HepG2 (cell line): ENCODE measurements around the gene CLNS1A. TPM values are rescaled to one million over a fixed set of nuclear protein-coding genes. Genes with fewer than 3 reads are reported as not detected.

Source experiments
- BORCS8-MEF2B ChIP-seq: sonication (generic); formaldehyde crosslinking; IDR thresholded peaks from 2 replicates; pipeline ENCODE4 v1.8.0; 2022; ENCODE audit warnings: mild to moderate bottlenecking, missing genetic modification reagents
- CAMTA2 ChIP-seq: sonication (generic); formaldehyde crosslinking; IDR thresholded peaks from 2 replicates; pipeline ENCODE4 v1.4.0; 2020; ENCODE audit warnings: mild to moderate bottlenecking, missing genetic modification reagents, borderline replicate concordance
- MEIS1 ChIP-seq: sonication (generic); formaldehyde crosslinking; IDR thresholded peaks from 2 replicates; pipeline ENCODE4 v1.9.0; 2021; ENCODE audit warnings: mild to moderate bottlenecking, missing genetic modification reagents, moderate library complexity, borderline replicate concordance
- MYNN ChIP-seq: sonication (generic); formaldehyde crosslinking; IDR thresholded peaks from 2 replicates; pipeline ENCODE4 v1.4.0; 2020; ENCODE audit warnings: mild to moderate bottlenecking, low read depth, missing genetic modification reagents
- RBFOX2 ChIP-seq: fragments of 200-400 bp; formaldehyde crosslinking; IDR thresholded peaks from 2 replicates; pipeline ENCODE4 v1.6.1; 2017; ENCODE audit warnings: low read depth, mild to moderate bottlenecking, low read length
- SOX5 ChIP-seq: IDR thresholded peaks from 2 replicates; pipeline ENCODE4 v1.6.1; 2016; ENCODE audit warnings: borderline replicate concordance
- ZFP41 ChIP-seq: sonication (generic); formaldehyde crosslinking; IDR thresholded peaks from 2 replicates; pipeline ENCODE4 v1.4.0; 2020; ENCODE audit warnings: mild to moderate bottlenecking, missing genetic modification reagents, borderline replicate concordance
- ZNF207 ChIP-seq: fragments of 450-650 bp; IDR thresholded peaks from 2 replicates; pipeline ENCODE4 v1.6.1; 2016; ENCODE audit warnings: antibody characterized with exemption, borderline replicate concordance
- ZNF550 ChIP-seq: sonication (generic); formaldehyde crosslinking; IDR thresholded peaks from 2 replicates; pipeline ENCODE4 v1.4.0; 2020; ENCODE audit warnings: mild to moderate bottlenecking, missing genetic modification reagents, borderline replicate concordance
- ZSCAN9 ChIP-seq: IDR thresholded peaks from 2 replicates; pipeline ENCODE4 v1.6.1; 2016; ENCODE audit warnings: borderline replicate concordance
- polyA plus RNA-seq, 8 experiments: library from polyadenylated mRNA; depleted of rRNA in 3 of 8; stranded (reverse) in 7 of 8; unstranded in 1 of 8; fragments of >200 nt; fragmentation: Illumina TruSeq in 4 of 8; extraction: Trizol in 4 of 8; gene quantifications; 2 replicates each; pipeline versions ENCODE4 v1.2.1 to v1.2.3, GENCODE V29; 2011 to 2016; ENCODE audit warnings: low read depth in 4 of 8, missing spikeins in 1 of 8, mixed read lengths in 1 of 8; ENCODE audit not compliant: insufficient read depth in 1 of 8
- total RNA-seq, 5 experiments: library from RNA; depleted of rRNA; stranded (reverse); fragments of >200 nt; fragmentation: Illumina TruSeq; extraction: Trizol; gene quantifications; 2 replicates each; pipeline ENCODE4 v1.2.3, GENCODE V29; 2016; ENCODE audit warnings: low read depth in 1 of 5
- TF ChIP-seq, protein P1 (sequence below): IDR thresholded peaks from 2 replicates; pipeline ENCODE4 v1.6.1; 2016; ENCODE audit warnings: mild to moderate bottlenecking
- TF ChIP-seq, protein P2 (sequence below): IDR thresholded peaks from 2 replicates; pipeline ENCODE4 v1.6.1; 2016; ENCODE audit warnings: low read depth
- TF ChIP-seq, protein P3 (sequence below): sonication (generic); formaldehyde crosslinking; IDR thresholded peaks from 2 replicates; pipeline ENCODE4 v1.4.0; 2020; ENCODE audit warnings: missing genetic modification reagents
- TF ChIP-seq, protein P4 (sequence below): sonication (generic); formaldehyde crosslinking; IDR thresholded peaks from 2 replicates; pipeline ENCODE4 v1.5.0; 2020; ENCODE audit warnings: missing genetic modification reagents
- TF ChIP-seq, protein P5 (sequence below): IDR thresholded peaks from 2 replicates; pipeline ENCODE4 v1.6.1; 2018; ENCODE audit warnings: missing genetic modification reagents
- TF ChIP-seq, protein P6 (sequence below): sonication (generic); formaldehyde crosslinking; IDR thresholded peaks from 2 replicates; pipeline ENCODE4 v1.5.1; 2020; ENCODE audit warnings: missing genetic modification reagents, mild to moderate bottlenecking, borderline replicate concordance

Gene CLNS1A
- total and polyA plus RNA-seq, 2 of the 13 experiments (the other 11 are each of a cell fraction or from before 2014, with no cell fraction given) = 158 to 219 TPM

DNA sequence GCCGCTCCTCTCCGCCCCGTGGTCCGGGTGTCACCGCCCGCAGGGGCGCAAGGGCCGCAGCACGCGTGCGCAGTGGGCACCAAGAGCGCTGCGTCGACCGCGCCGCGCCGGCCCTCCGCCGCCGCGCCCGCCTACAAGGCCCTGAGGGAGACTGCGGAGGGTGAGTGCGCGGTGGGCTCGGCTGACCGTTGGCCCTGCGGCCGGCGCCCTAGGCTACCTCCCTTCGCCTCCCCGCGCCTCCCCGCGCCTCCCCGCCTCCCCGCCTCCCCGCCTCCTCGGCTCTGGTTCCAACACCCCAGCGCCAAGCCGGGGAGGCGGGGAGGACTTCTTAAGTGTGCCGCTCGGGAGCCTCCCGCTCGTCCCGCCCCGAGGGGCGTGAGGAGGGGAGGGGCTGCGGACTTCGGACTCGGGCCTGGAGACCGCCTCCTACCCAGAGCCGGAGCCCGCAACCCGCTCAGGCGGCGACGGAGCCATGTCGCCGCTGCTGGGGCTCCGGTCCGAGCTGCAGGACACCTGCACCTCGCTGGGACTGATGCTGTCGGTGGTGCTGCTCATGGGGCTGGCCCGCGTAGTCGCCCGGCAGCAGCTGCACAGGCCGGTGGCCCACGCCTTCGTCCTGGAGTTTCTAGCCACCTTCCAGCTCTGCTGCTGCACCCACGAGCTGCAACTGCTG lies 47.9 kb downstream of the CLNS1A start, which contains the start of gene AQP11 (continued):
- TF ChIP-seq, protein P1, sequence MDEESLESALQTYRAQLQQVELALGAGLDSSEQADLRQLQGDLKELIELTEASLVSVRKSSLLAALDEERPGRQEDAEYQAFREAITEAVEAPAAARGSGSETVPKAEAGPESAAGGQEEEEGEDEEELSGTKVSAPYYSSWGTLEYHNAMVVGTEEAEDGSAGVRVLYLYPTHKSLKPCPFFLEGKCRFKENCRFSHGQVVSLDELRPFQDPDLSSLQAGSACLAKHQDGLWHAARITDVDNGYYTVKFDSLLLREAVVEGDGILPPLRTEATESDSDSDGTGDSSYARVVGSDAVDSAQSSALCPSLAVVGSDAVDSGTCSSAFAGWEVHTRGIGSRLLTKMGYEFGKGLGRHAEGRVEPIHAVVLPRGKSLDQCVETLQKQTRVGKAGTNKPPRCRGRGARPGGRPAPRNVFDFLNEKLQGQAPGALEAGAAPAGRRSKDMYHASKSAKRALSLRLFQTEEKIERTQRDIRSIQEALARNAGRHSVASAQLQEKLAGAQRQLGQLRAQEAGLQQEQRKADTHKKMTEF (CRISPR knock-in tag) = peak; percentile 89; the same call in 1 of the 2 replicates
- TF ChIP-seq, protein P2, sequence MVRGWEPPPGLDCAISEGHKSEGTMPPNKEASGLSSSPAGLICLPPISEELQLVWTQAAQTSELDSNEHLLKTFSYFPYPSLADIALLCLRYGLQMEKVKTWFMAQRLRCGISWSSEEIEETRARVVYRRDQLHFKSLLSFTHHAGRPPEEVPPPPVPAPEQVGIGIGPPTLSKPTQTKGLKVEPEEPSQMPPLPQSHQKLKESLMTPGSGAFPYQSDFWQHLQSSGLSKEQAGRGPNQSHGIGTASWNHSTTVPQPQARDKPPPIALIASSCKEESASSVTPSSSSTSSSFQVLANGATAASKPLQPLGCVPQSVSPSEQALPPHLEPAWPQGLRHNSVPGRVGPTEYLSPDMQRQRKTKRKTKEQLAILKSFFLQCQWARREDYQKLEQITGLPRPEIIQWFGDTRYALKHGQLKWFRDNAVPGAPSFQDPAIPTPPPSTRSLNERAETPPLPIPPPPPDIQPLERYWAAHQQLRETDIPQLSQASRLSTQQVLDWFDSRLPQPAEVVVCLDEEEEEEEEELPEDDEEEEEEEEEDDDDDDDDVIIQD (CRISPR knock-in tag) = no peak
- TF ChIP-seq, protein P3, sequence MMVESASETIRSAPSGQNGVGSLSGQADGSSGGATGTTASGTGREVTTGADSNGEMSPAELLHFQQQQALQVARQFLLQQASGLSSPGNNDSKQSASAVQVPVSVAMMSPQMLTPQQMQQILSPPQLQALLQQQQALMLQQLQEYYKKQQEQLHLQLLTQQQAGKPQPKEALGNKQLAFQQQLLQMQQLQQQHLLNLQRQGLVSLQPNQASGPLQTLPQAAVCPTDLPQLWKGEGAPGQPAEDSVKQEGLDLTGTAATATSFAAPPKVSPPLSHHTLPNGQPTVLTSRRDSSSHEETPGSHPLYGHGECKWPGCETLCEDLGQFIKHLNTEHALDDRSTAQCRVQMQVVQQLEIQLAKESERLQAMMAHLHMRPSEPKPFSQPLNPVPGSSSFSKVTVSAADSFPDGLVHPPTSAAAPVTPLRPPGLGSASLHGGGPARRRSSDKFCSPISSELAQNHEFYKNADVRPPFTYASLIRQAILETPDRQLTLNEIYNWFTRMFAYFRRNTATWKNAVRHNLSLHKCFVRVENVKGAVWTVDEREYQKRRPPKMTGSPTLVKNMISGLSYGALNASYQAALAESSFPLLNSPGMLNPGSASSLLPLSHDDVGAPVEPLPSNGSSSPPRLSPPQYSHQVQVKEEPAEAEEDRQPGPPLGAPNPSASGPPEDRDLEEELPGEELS (CRISPR knock-in tag) = peak; percentile 22; the same call in 1 of the 2 replicates
- TF ChIP-seq BORCS8-MEF2B = peak; percentile 71; the same call in 1 of the 2 replicates
- peak; percentile 26; the same call in 1 of the 2 replicates for TF ChIP-seq MYNN (CRISPR knock-in tag)
- TF ChIP-seq, protein P4, sequence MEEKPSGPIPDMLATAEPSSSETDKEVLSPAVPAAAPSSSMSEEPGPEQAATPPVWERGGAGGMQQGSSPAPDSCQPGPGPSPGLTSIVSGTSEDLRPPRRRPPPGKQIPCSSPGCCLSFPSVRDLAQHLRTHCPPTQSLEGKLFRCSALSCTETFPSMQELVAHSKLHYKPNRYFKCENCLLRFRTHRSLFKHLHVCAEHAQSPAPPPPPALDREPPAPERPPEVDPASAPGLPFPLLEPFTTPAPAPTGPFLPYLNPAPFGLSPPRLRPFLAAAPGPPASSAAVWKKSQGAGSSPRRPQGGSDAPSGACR (CRISPR knock-in tag) = 0 out of 2 replicates have a peak, but pooled peaks have one; percentile 73
- no peak for TF ChIP-seq ZNF207
- TF ChIP-seq ZFP41 = no peak
- TF ChIP-seq, protein P5, sequence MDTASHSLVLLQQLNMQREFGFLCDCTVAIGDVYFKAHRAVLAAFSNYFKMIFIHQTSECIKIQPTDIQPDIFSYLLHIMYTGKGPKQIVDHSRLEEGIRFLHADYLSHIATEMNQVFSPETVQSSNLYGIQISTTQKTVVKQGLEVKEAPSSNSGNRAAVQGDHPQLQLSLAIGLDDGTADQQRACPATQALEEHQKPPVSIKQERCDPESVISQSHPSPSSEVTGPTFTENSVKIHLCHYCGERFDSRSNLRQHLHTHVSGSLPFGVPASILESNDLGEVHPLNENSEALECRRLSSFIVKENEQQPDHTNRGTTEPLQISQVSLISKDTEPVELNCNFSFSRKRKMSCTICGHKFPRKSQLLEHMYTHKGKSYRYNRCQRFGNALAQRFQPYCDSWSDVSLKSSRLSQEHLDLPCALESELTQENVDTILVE (CRISPR knock-in tag) = peak; percentile 66; the same call in 1 of the 2 replicates
- peak; percentile 98 for TF ChIP-seq RBFOX2
- 0 out of 2 replicates have a peak, but pooled peaks have one; percentile 74 for TF ChIP-seq CAMTA2 (CRISPR knock-in tag)
- TF ChIP-seq MEIS1 (CRISPR knock-in tag) = peak; percentile 85; the same call in 1 of the 2 replicates
- TF ChIP-seq, protein P6, sequence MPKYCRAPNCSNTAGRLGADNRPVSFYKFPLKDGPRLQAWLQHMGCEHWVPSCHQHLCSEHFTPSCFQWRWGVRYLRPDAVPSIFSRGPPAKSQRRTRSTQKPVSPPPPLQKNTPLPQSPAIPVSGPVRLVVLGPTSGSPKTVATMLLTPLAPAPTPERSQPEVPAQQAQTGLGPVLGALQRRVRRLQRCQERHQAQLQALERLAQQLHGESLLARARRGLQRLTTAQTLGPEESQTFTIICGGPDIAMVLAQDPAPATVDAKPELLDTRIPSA = peak; percentile 81; the same call in 1 of the 2 replicates
- TF ChIP-seq ZNF550 (CRISPR knock-in tag) = 0 out of 2 replicates have a peak, but pooled peaks have one; percentile 19
- no peak; the same call in 1 of the 2 replicates for TF ChIP-seq ZSCAN9 (CRISPR knock-in tag)
- TF ChIP-seq SOX5 (CRISPR knock-in tag) = peak; percentile 62
